A673 (cell line): ENCODE measurements around the gene SLC17A5.

Experiments
- EZH2 ChIP-seq: fragments of 200-600 bp; sonication (generic); IDR thresholded peaks from 2 replicates; pipeline ENCODE4 v1.6.1; 2017; ENCODE audit warnings: borderline replicate concordance, low read depth, mild to moderate bottlenecking, mixed read lengths, antibody characterized with exemption, low read length; ENCODE audit not compliant: poor library complexity, severe bottlenecking
- TF ChIP-seq, protein P1 (sequence below): fragments of 300-800, 200-600 bp; sonication (generic); conservative IDR thresholded peaks from 2 replicates; pipeline ENCODE4 v1.5.1; 2017; ENCODE audit warnings: low read depth, mild to moderate bottlenecking, antibody characterized with exemption, low read length, moderate library complexity, mixed read lengths

- TF ChIP-seq, protein P1, sequence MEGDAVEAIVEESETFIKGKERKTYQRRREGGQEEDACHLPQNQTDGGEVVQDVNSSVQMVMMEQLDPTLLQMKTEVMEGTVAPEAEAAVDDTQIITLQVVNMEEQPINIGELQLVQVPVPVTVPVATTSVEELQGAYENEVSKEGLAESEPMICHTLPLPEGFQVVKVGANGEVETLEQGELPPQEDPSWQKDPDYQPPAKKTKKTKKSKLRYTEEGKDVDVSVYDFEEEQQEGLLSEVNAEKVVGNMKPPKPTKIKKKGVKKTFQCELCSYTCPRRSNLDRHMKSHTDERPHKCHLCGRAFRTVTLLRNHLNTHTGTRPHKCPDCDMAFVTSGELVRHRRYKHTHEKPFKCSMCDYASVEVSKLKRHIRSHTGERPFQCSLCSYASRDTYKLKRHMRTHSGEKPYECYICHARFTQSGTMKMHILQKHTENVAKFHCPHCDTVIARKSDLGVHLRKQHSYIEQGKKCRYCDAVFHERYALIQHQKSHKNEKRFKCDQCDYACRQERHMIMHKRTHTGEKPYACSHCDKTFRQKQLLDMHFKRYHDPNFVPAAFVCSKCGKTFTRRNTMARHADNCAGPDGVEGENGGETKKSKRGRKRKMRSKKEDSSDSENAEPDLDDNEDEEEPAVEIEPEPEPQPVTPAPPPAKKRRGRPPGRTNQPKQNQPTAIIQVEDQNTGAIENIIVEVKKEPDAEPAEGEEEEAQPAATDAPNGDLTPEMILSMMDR: no peak
- no peak for TF ChIP-seq EZH2
Observed at GRCh38 chr6:73606428-73606827, 47.4 kb downstream of the SLC17A5 start.
